Adrenal gland (tissue), 12 donors: ENCODE data around the gene ITIH2. TPM values are rescaled to one million over a fixed set of nuclear protein-coding genes. Genes with fewer than 3 reads are reported as not detected.

Experiments
- DNase-seq, 7 donors: peaks; one replicate each; pipeline ENCODE4 v3.0.0-alpha.2; 2019 to 2020
- H3K27ac ChIP-seq, 5 donors: fragments of 200-600 bp; sonication (generic) in 4 of 5; 1 replicate in 3 of 5; 2 replicates in 2 of 5; pipeline versions ENCODE4 v1.5.1 to v1.8.0; 2016 to 2020; ENCODE audit warnings: mild to moderate bottlenecking in 1 of 5
- H3K27me3 ChIP-seq: fragments of 200-600 bp; 2 replicates; pipeline ENCODE4 v1.8.0; 2021
- H3K36me3 ChIP-seq, 2 donors: fragments of 200-600 bp; replicated peaks in 1 of 2; 1 replicate in 1 of 2; 2 replicates in 1 of 2; pipeline versions ENCODE4 v1.5.1 to v1.8.0; 2018 to 2022
- H3K4me1 ChIP-seq, 2 donors: fragments of 200-600 bp; replicated peaks in 1 of 2; 1 replicate in 1 of 2; 2 replicates in 1 of 2; pipeline versions ENCODE4 v1.5.1 to v1.8.0; 2018 to 2021
- H3K4me3 ChIP-seq, 4 donors: fragments of 200-600 bp; sonication (generic) in 3 of 4; one replicate each; pipeline ENCODE4 v1.5.1; 2016 to 2018
- H3K9me3 ChIP-seq, 3 donors: fragments of 200-600 bp; sonication (generic) in 1 of 3; replicated peaks in 1 of 3; 1 replicate in 2 of 3; 2 replicates in 1 of 3; pipeline versions ENCODE4 v1.5.1 to v1.8.0; 2016 to 2021
- CTCF ChIP-seq, 6 experiments: fragments of 450-650 bp in 4 of 6; fragments of 200-600 bp in 2 of 6; sonication (generic) in 1 of 6; IDR thresholded peaks; 1 replicate in 5 of 6; 2 replicates in 1 of 6; pipeline versions ENCODE4 v1.5.1 to v1.8.0; 2016 to 2021; ENCODE audit warnings: antibody characterized with exemption in 6 of 6, mild to moderate bottlenecking in 2 of 6, moderate library complexity in 1 of 6
- POLR2A ChIP-seq, 2 donors: fragments of 450-650 bp; IDR thresholded peaks; one replicate each; pipeline ENCODE4 v1.6.1; 2017; ENCODE audit warnings: antibody characterized with exemption in 2 of 2, mild to moderate bottlenecking in 2 of 2, moderate library complexity in 1 of 2
- WGBS, 4 donors: extraction: QIAGEN DNeasy Blood & Tissue Kit in 2 of 4; methylation state at CpG; one replicate each; pipeline versions ENCODE4 v1.1.5 to v1.1.7; 2013 to 2017; 5-methylcytosine and 5-hydroxymethylcytosine counted together
- intact Hi-C, 2 donors: fragments of 100-400 bp; cut with DNase I; formaldehyde crosslinking; loops; one replicate each; pipeline versions ENCODE4 v1.14.1 to v1.15.0; 2022 to 2023
- polyA plus RNA-seq, 3 donors: library from polyadenylated mRNA; stranded (reverse); fragments of 200-250 nt in 2 of 3; fragments of 350-450 nt in 1 of 3; fragmentation: Illumina TruSeq in 1 of 3; extraction: RNeasy Lipid Tissue Mini Kit (QIAGEN cat#74804) in 1 of 3; gene quantifications; one replicate each; pipeline ENCODE4 v1.2.3, GENCODE V29; 2013 to 2014
- total RNA-seq, 9 donors: library from RNA; depleted of rRNA in 4 of 9; stranded (reverse); fragments of >200 nt in 4 of 9; fragments of 120-200 nt in 1 of 9; fragmentation: NEBNext Ultra II Directional in 1 of 9; extraction: Animal tissue kit (Norgen Biotek cat#: 25700) in 1 of 9; gene quantifications; one replicate each; pipeline versions ENCODE4 v1.1.0 to v1.2.4, GENCODE V29; 2013 to 2023
- donor health status: healthy with polysubstance abuse.
- donor health status: Bipolar disorder and iron deficiency.
- donor health status: DM: yes; HTN: yes; CAD: no.
- donor health status: DM: no; HTN: no; CAD: no.
- donor health status: DM: no; HTN: no; CAD: no.
- donor health status: DM: yes; HTN: yes; CAD: no.

Gene ITIH2
- total and polyA plus RNA-seq, 12 donors = 0.03 to 1.6 (median 0.22) TPM; not detected in 1

- H3K27me3 ChIP-seq = no peaks in the 10 kb centered on the region
- no peak for TF ChIP-seq CTCF (IDR thresholded peaks at IDR 0.05)
- TF ChIP-seq POLR2A (IDR thresholded peaks at IDR 0.05) = no peak
- no peak for DNase-seq
- no peaks in the 10 kb centered on the region for H3K4me1 ChIP-seq
- no peak overlapping the region for H3K4me3 ChIP-seq
- no peak overlapping the region for H3K27ac ChIP-seq
- H3K36me3 ChIP-seq = no peaks in the 10 kb centered on the region
- intact Hi-C loops = no loop called here
- 84 to 92% (median 90%) methylated on average over 7 of the region's 7 CpGs for WGBS, 4 donors
- no peaks in the 10 kb centered on the region for H3K9me3 ChIP-seq
Measured at GRCh38 chr10:7715515-7715914, 12.4 kb downstream of the ITIH2 start.

GRCh38 chr10:7717767-7718166, 14.7 kb downstream of the ITIH2 start:
- Histone ChIP-seq H3K4me1 (no peaks in the 10 kb centered on the region), H3K36me3 (no peaks in the 10 kb centered on the region), H3K27ac (no peak overlapping the region), H3K9me3 (no peaks in the 10 kb centered on the region), H3K27me3 (no peaks in the 10 kb centered on the region), H3K4me3 (no peak overlapping the region)
- intact Hi-C loops = no loop called here
- 70 to 77% (median 71%) methylated on average over 5 of the region's 5 CpGs for WGBS, 4 donors
- TF ChIP-seq POLR2A (IDR thresholded peaks at IDR 0.05) (no peak), CTCF (IDR thresholded peaks at IDR 0.05) (no peak)
- DNase-seq = no peak

GRCh38 chr10:7718685-7719084, 15.6 kb downstream of the ITIH2 start:
- WGBS, 4 donors = 67 to 91% (median 82%) methylated on average over 4 of the region's 4 CpGs
- Histone ChIP-seq H3K36me3 (no peaks in the 10 kb centered on the region), H3K9me3 (no peaks in the 10 kb centered on the region), H3K27me3 (no peaks in the 10 kb centered on the region), H3K27ac (no peak overlapping the region), H3K4me3 (no peak overlapping the region), H3K4me1 (no peaks in the 10 kb centered on the region)
- intact Hi-C loops = no loop called here
- TF ChIP-seq POLR2A (IDR thresholded peaks at IDR 0.05) = no peak
- no peak for TF ChIP-seq CTCF (IDR thresholded peaks at IDR 0.05)
- DNase-seq = no peak

GRCh38 chr10:7720478-7720877, 17.4 kb downstream of the ITIH2 start:
- intact Hi-C loops = no loop called here

More at GRCh38 chr10:7720478-7720877, 17.4 kb downstream of the ITIH2 start:
- Histone ChIP-seq H3K9me3 (no peaks in the 10 kb centered on the region), H3K36me3 (no peaks in the 10 kb centered on the region), H3K4me1 (no peaks in the 10 kb centered on the region), H3K4me3 (no peak overlapping the region), H3K27ac (no peak overlapping the region), H3K27me3 (no peaks in the 10 kb centered on the region)
- no peak for DNase-seq
- TF ChIP-seq CTCF (IDR thresholded peaks at IDR 0.05) = no peak
- no peak for TF ChIP-seq POLR2A (IDR thresholded peaks at IDR 0.05)
- WGBS, 4 donors = 69 to 84% (median 74%) methylated on average over 10 of the region's 10 CpGs
